GM21619 (cell line): Measurements from ENCODE around the gene PTP4A1.
A peak's percentile ranks its signal among the peaks of the same experiment; 100 is the strongest.
"Not testable (repeated sequence)": the region's sequence is repeated elsewhere in the genome, so short reads cannot be mapped to it uniquely, and the experiment has no call there.

Experiments
- ATAC-seq: cut with Tn5 transposase; IDR thresholded peaks from one replicate; pipeline ENCODE4 v1.9.1; 2021; ENCODE audit not compliant: unreplicated experiment

Gene PTP4A1

GRCh38 chr6:63581355-63582013 is 9.2 kb downstream of the PTP4A1 start:
- no peak for ATAC-seq

- ATAC-seq, result no peak
These were observed 10.4 kb downstream of the PTP4A1 start for GRCh38 chr6:63582579-63583231.

- no peak for ATAC-seq
These were observed 11.8 kb downstream of the PTP4A1 start for GRCh38 chr6:63584125-63584514.

GRCh38 chr6:63584566-63584965 is 12.3 kb downstream of the PTP4A1 start:
- ATAC-seq, result no peak

- not testable (repeated sequence) for ATAC-seq
These were observed 13.4 kb downstream of the PTP4A1 start for GRCh38 chr6:63585652-63586051.

- no peak for ATAC-seq
These were observed 17.7 kb downstream of the PTP4A1 start for GRCh38 chr6:63589952-63590411.

GRCh38 chr6:63592886-63593285 is 20.6 kb downstream of the PTP4A1 start:
- no peak for ATAC-seq

GRCh38 chr6:63597141-63598048 is 25.1 kb downstream of the PTP4A1 start:
- ATAC-seq, result no peak

- ATAC-seq, result peak; percentile 100
These were observed 26.1 kb downstream of the PTP4A1 start for GRCh38 chr6:63598049-63599036.

GRCh38 chr6:63599243-63599642 is 27.0 kb downstream of the PTP4A1 start:
- no peak for ATAC-seq

- ATAC-seq, result no peak
These were observed 27.9 kb downstream of the PTP4A1 start for GRCh38 chr6:63600136-63600535.

GRCh38 chr6:63609231-63609630 is 37.0 kb downstream of the PTP4A1 start:
- ATAC-seq, result no peak

- peak; percentile 61 for ATAC-seq
These were observed 38.7 kb downstream of the PTP4A1 start for GRCh38 chr6:63610944-63611343.

GRCh38 chr6:63611560-63611959 is 39.3 kb downstream of the PTP4A1 start:
- no peak for ATAC-seq

- no peak for ATAC-seq
These were observed 43.3 kb downstream of the PTP4A1 start for GRCh38 chr6:63615590-63615989.
